Smooth muscle cell (in vitro differentiated cells): ENCODE data around the gene GCSAM. TPM values are rescaled to one million over a fixed set of nuclear protein-coding genes. Genes with fewer than 3 reads are reported as not detected.

ENCODE experiments used
- DNase-seq: peaks from one replicate; lab custom pipeline; 2025; ENCODE audit not compliant: unreplicated experiment; lab: John Stamatoyannopoulos, UW
- H2AFZ ChIP-seq: fragments of 200-600 bp; sonication (generic); 2 replicates; pipeline ENCODE4 v1.6.0; 2016; ENCODE audit warnings: antibody characterized with exemption, low read depth, mild to moderate bottlenecking
- H3F3A ChIP-seq: fragments of 200-600 bp; sonication (generic); 2 replicates; pipeline ENCODE4 v1.6.0; 2017; ENCODE audit warnings: antibody characterized with exemption, low read depth
- H3K27ac ChIP-seq: fragments of 200-600 bp; sonication (generic); 2 replicates; pipeline ENCODE4 v1.5.1; 2016; ENCODE audit warnings: low read depth, mild to moderate bottlenecking
- H3K27me3 ChIP-seq: fragments of 200-600 bp; sonication (generic); 2 replicates; pipeline ENCODE4 v1.6.1; 2016; ENCODE audit warnings: low read depth, mild to moderate bottlenecking
- H3K36me3 ChIP-seq: fragments of 200-600 bp; sonication (generic); 2 replicates; pipeline ENCODE4 v1.5.1; 2016; ENCODE audit warnings: low read depth
- H3K4me1 ChIP-seq: fragments of 200-600 bp; sonication (generic); 2 replicates; pipeline ENCODE4 v1.5.1; 2016; ENCODE audit warnings: low read depth
- H3K4me2 ChIP-seq: fragments of 200-600 bp; sonication (generic); 2 replicates; pipeline ENCODE4 v1.6.0; 2016; ENCODE audit warnings: mild to moderate bottlenecking
- H3K4me3 ChIP-seq: fragments of 200-600 bp; sonication (generic); 2 replicates; pipeline ENCODE4 v1.5.1; 2016; ENCODE audit warnings: mild to moderate bottlenecking
- H3K79me2 ChIP-seq: fragments of 200-600 bp; sonication (generic); 2 replicates; pipeline ENCODE4 v1.6.0; 2016; ENCODE audit warnings: low read depth, mild to moderate bottlenecking
- H3K9ac ChIP-seq: fragments of 200-600 bp; sonication (generic); 2 replicates; pipeline ENCODE4 v1.6.0; 2016; ENCODE audit warnings: low read depth
- H3K9me3 ChIP-seq: fragments of 200-600 bp; sonication (generic); replicated peaks from 2 replicates; pipeline ENCODE4 v1.5.1; 2016; ENCODE audit warnings: low read depth
- H4K20me1 ChIP-seq: fragments of 200-600 bp; sonication (generic); 2 replicates; pipeline ENCODE4 v1.6.0; 2016; ENCODE audit warnings: low read depth
- CTCF ChIP-seq: fragments of 200-600 bp; sonication (generic); IDR thresholded peaks from 2 replicates; pipeline ENCODE4 v1.5.1; 2017; ENCODE audit warnings: borderline replicate concordance, mild to moderate bottlenecking, antibody characterized with exemption; ENCODE audit not compliant: insufficient read depth, poor library complexity, severe bottlenecking
- WGBS: methylation state at CpG from one replicate; pipeline ENCODE4 v1.1.7; 2016; ENCODE audit warnings: low lambda C conversion rate; 5-methylcytosine and 5-hydroxymethylcytosine counted together
- polyA plus RNA-seq: library from polyadenylated mRNA; unstranded; fragments of >200 nt; fragmentation: Nextera tagmentation; extraction: Ambion mirVana; gene quantifications from 2 replicates; pipeline ENCODE4 v1.2.1, GENCODE V29; 2016
- total RNA-seq: library from RNA; depleted of rRNA; stranded (reverse); fragments of >200 nt; gene quantifications from 2 replicates; pipeline ENCODE4 v1.2.3, GENCODE V29; 2014

GCSAM gene
- total and polyA plus RNA-seq, 2 experiments from 2014 or later = 0.67 TPM; not detected in 1

- H3K4me3 ChIP-seq = peak overlapping the region; percentile 59
- peaks cover 4% of the 10 kb centered on the region for H3K4me1 ChIP-seq
- H3K9me3 ChIP-seq = no peaks in the 10 kb centered on the region
- no peaks in the 10 kb centered on the region for H3K36me3 ChIP-seq
- H4K20me1 ChIP-seq = no peaks in the 10 kb centered on the region
- DNase-seq = no peak
- no peak for TF ChIP-seq CTCF
- no peak overlapping the region for H3K27ac ChIP-seq
- peaks cover 4% of the 10 kb centered on the region for H3K27me3 ChIP-seq
- H3K9ac ChIP-seq = no peak overlapping the region
- H2AFZ ChIP-seq = no peak overlapping the region
- H3K4me2 ChIP-seq = no peak overlapping the region
- no peaks in the 10 kb centered on the region for H3F3A ChIP-seq
- WGBS = 75% methylated on average over 7 of the region's 7 CpGs
- H3K79me2 ChIP-seq = peaks cover 19% of the 10 kb centered on the region
Measured at GRCh38 chr3:112084980-112085705, 47.9 kb downstream of the GCSAM start.

- Histone ChIP-seq H3K79me2 (peaks cover 4% of the 10 kb centered on the region), H3K36me3 (no peaks in the 10 kb centered on the region), H4K20me1 (no peaks in the 10 kb centered on the region), H3K27me3 (peaks cover 4% of the 10 kb centered on the region), H3K4me3 (no peak overlapping the region), H3K4me1 (peaks cover 4% of the 10 kb centered on the region), H3K4me2 (no peak overlapping the region), H3K9me3 (no peaks in the 10 kb centered on the region), H2AFZ (no peak overlapping the region), H3F3A (no peaks in the 10 kb centered on the region), H3K9ac (no peak overlapping the region), H3K27ac (no peak overlapping the region)
- no peak for DNase-seq
- WGBS = 83% methylated on average over 4 of the region's 4 CpGs
- TF ChIP-seq CTCF = no peak
Measured at GRCh38 chr3:112083239-112083638, 49.8 kb downstream of the GCSAM start.

- Histone ChIP-seq H3K36me3 (no peaks in the 10 kb centered on the region), H4K20me1 (no peaks in the 10 kb centered on the region), H3K4me1 (peaks cover 3% of the 10 kb centered on the region), H3K4me2 (no peak overlapping the region), H3K79me2 (no peaks in the 10 kb centered on the region), H3K27me3 (no peaks in the 10 kb centered on the region), H3K9me3 (no peaks in the 10 kb centered on the region), H2AFZ (no peak overlapping the region), H3K4me3 (no peak overlapping the region), H3K27ac (no peak overlapping the region), H3K9ac (no peak overlapping the region), H3F3A (no peaks in the 10 kb centered on the region)
- no peak for DNase-seq
- WGBS = 86% methylated on average over 10 of the region's 10 CpGs
- no peak for TF ChIP-seq CTCF
Measured at GRCh38 chr3:112078125-112079083, 54.6 kb downstream of the GCSAM start.
